ENCODE data around the gene KLHDC7A.

DNA sequence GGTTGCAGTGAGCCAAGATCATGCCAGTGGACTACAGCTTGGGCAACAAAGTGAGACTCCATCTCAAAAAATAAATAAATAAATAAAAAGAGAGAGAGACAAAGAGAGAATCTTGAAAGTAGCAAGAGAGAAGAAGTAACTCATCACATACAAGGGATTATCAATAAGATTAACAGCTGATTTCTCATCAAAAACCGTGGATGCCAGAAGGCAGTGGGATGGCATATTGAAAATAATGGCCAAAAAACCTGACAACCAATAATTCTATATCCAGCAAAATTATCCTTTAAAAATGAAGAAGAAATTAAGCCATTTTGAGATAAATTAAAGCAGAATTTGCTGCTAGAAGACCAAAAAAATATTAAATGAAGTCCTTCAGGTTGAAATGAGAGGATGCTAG lies 35.7 kb downstream of the KLHDC7A start:
- no peak for TF ChIP-seq POLR2A (IDR thresholded peaks at IDR 0.05)
- TF ChIP-seq, protein P1, sequence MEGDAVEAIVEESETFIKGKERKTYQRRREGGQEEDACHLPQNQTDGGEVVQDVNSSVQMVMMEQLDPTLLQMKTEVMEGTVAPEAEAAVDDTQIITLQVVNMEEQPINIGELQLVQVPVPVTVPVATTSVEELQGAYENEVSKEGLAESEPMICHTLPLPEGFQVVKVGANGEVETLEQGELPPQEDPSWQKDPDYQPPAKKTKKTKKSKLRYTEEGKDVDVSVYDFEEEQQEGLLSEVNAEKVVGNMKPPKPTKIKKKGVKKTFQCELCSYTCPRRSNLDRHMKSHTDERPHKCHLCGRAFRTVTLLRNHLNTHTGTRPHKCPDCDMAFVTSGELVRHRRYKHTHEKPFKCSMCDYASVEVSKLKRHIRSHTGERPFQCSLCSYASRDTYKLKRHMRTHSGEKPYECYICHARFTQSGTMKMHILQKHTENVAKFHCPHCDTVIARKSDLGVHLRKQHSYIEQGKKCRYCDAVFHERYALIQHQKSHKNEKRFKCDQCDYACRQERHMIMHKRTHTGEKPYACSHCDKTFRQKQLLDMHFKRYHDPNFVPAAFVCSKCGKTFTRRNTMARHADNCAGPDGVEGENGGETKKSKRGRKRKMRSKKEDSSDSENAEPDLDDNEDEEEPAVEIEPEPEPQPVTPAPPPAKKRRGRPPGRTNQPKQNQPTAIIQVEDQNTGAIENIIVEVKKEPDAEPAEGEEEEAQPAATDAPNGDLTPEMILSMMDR (IDR thresholded peaks at IDR 0.05): no peak
